Activated naive CD8-positive, alpha-beta T cell treated with anti-CD3 and anti-CD28 coated beads, Interleukin-2, amount 50 U/mL, for 16 hours (primary cell): ENCODE measurements around the gene URB1.
"Not testable (repeated sequence)": the region's sequence is repeated elsewhere in the genome, so short reads cannot be mapped to it uniquely, and the experiment has no call there.

Experiments used
- DNase-seq: peaks from one replicate; pipeline ENCODE4 v3.0.0-alpha.2; 2020; ENCODE audit warnings: low read depth, low spot score

The URB1 gene

GRCh38 chr21:32320726-32321125 lies 72.1 kb downstream of the URB1 start:
- DNase-seq: no peak

- no peak for DNase-seq
These were observed 72.8 kb downstream of the URB1 start for GRCh38 chr21:32320059-32320458.

GRCh38 chr21:32319012-32319411 lies 73.8 kb downstream of the URB1 start:
- DNase-seq: no peak

GRCh38 chr21:32317726-32318125 lies 75.1 kb downstream of the URB1 start:
- DNase-seq: no peak

- no peak for DNase-seq
These were observed 76.2 kb downstream of the URB1 start for GRCh38 chr21:32316361-32317215.

- no peak for DNase-seq
These were observed 77.1 kb downstream of the URB1 start for GRCh38 chr21:32315511-32316281.

GRCh38 chr21:32314806-32315205 lies 78.0 kb downstream of the URB1 start:
- no peak for DNase-seq

GRCh38 chr21:32312976-32313375 lies 79.8 kb downstream of the URB1 start:
- DNase-seq: no peak

- no peak for DNase-seq
These were observed 80.5 kb downstream of the URB1 start for GRCh38 chr21:32312326-32312725.

- no peak for DNase-seq
These were observed 81.2 kb downstream of the URB1 start for GRCh38 chr21:32311621-32312020.

GRCh38 chr21:32310976-32311375 lies 81.8 kb downstream of the URB1 start:
- not testable (repeated sequence) for DNase-seq

GRCh38 chr21:32309906-32310460 lies 82.8 kb downstream of the URB1 start:
- DNase-seq: no peak

GRCh38 chr21:32308696-32309095 lies 84.1 kb downstream of the URB1 start:
- DNase-seq: no peak

GRCh38 chr21:32307706-32308105 lies 85.1 kb downstream of the URB1 start:
- DNase-seq: no peak

- no peak for DNase-seq
These were observed 86.6 kb downstream of the URB1 start for GRCh38 chr21:32306021-32306780.

- no peak for DNase-seq
These were observed 87.8 kb downstream of the URB1 start for GRCh38 chr21:32304998-32305397.

GRCh38 chr21:32303385-32303784 lies 89.4 kb downstream of the URB1 start:
- no peak for DNase-seq

GRCh38 chr21:32302560-32302959 lies 90.3 kb downstream of the URB1 start:
- DNase-seq: no peak

- DNase-seq: no peak
These were observed 91.2 kb downstream of the URB1 start for GRCh38 chr21:32301596-32301995.

- DNase-seq: no peak
These were observed 92.6 kb downstream of the URB1 start for GRCh38 chr21:32300117-32300681.

- no peak for DNase-seq
These were observed 93.1 kb downstream of the URB1 start for GRCh38 chr21:32299695-32300094.
